Measurements from ENCODE around the gene TMEM242.
A peak's percentile ranks its signal among the peaks of the same experiment; 100 is the strongest.

TMEM242 gene

GRCh38 chr6:157323255-157323965 is at the start of gene TMEM242:
Gene TMEM242 (minus strand): TSS chr6:157323519. CDS start chr6:157323499, 20 bp downstream.
- TF ChIP-seq GATA3 (IDR thresholded peaks at IDR 0.05; ENCODE audit: low read depth, low read length) (no peak), GATA2 (IDR thresholded peaks at IDR 0.05; ENCODE audit: low read depth, low read length) (peak; percentile 26; the same call in 1 of the 2 replicates)

GRCh38 chr6:157372501-157373280 is 49.4 kb upstream of the TMEM242 start:
- TF ChIP-seq GATA2 (IDR thresholded peaks at IDR 0.05; ENCODE audit: low read depth, low read length) (no peak), GATA3 (IDR thresholded peaks at IDR 0.05; ENCODE audit: low read depth, low read length) (no peak)

- TF ChIP-seq GATA2 (IDR thresholded peaks at IDR 0.05; ENCODE audit: low read depth, low read length): no peak
- TF ChIP-seq GATA3 (IDR thresholded peaks at IDR 0.05; ENCODE audit: low read depth, low read length): no peak
Observed at GRCh38 chr6:157370755-157371154, 47.4 kb upstream of the TMEM242 start.

GRCh38 chr6:157368359-157369049 is 45.2 kb upstream of the TMEM242 start:
- TF ChIP-seq GATA3 (IDR thresholded peaks at IDR 0.05; ENCODE audit: low read depth, low read length) (no peak), GATA2 (IDR thresholded peaks at IDR 0.05; ENCODE audit: low read depth, low read length) (no peak)

- TF ChIP-seq GATA2 (IDR thresholded peaks at IDR 0.05; ENCODE audit: low read depth, low read length) (no peak), GATA3 (IDR thresholded peaks at IDR 0.05; ENCODE audit: low read depth, low read length) (no peak)
Observed at GRCh38 chr6:157366648-157367047, 43.3 kb upstream of the TMEM242 start.

- TF ChIP-seq GATA2 (IDR thresholded peaks at IDR 0.05; ENCODE audit: low read depth, low read length) (no peak), GATA3 (IDR thresholded peaks at IDR 0.05; ENCODE audit: low read depth, low read length) (no peak)
Observed at GRCh38 chr6:157364705-157365104, 41.4 kb upstream of the TMEM242 start.

- TF ChIP-seq GATA2 (IDR thresholded peaks at IDR 0.05; ENCODE audit: low read depth, low read length): no peak
- TF ChIP-seq GATA3 (IDR thresholded peaks at IDR 0.05; ENCODE audit: low read depth, low read length): no peak
Observed at GRCh38 chr6:157361886-157362285, 38.6 kb upstream of the TMEM242 start.

- TF ChIP-seq GATA2 (IDR thresholded peaks at IDR 0.05; ENCODE audit: low read depth, low read length): no peak
- no peak for TF ChIP-seq GATA3 (IDR thresholded peaks at IDR 0.05; ENCODE audit: low read depth, low read length)
Observed at GRCh38 chr6:157358287-157358686, 35.0 kb upstream of the TMEM242 start.

- TF ChIP-seq GATA2 (IDR thresholded peaks at IDR 0.05; ENCODE audit: low read depth, low read length): no peak; the same call in 1 of the 2 replicates
- TF ChIP-seq GATA3 (IDR thresholded peaks at IDR 0.05; ENCODE audit: low read depth, low read length): 0 out of 2 replicates have a peak, but pooled peaks have one; percentile 15
Observed at GRCh38 chr6:157346373-157346772, 23.1 kb upstream of the TMEM242 start.

- TF ChIP-seq GATA3 (IDR thresholded peaks at IDR 0.05; ENCODE audit: low read depth, low read length) (no peak), GATA2 (IDR thresholded peaks at IDR 0.05; ENCODE audit: low read depth, low read length) (no peak)
Observed at GRCh38 chr6:157343732-157344131, 20.4 kb upstream of the TMEM242 start.

GRCh38 chr6:157339432-157339831 is 16.1 kb upstream of the TMEM242 start:
- no peak for TF ChIP-seq GATA2 (IDR thresholded peaks at IDR 0.05; ENCODE audit: low read depth, low read length)
- TF ChIP-seq GATA3 (IDR thresholded peaks at IDR 0.05; ENCODE audit: low read depth, low read length): no peak

GRCh38 chr6:157337751-157338150 is 14.4 kb upstream of the TMEM242 start:
- TF ChIP-seq GATA2 (IDR thresholded peaks at IDR 0.05; ENCODE audit: low read depth, low read length) (no peak), GATA3 (IDR thresholded peaks at IDR 0.05; ENCODE audit: low read depth, low read length) (no peak)

- TF ChIP-seq GATA2 (IDR thresholded peaks at IDR 0.05; ENCODE audit: low read depth, low read length) (no peak), GATA3 (IDR thresholded peaks at IDR 0.05; ENCODE audit: low read depth, low read length) (no peak)
Observed at GRCh38 chr6:157335829-157336228, 12.5 kb upstream of the TMEM242 start.

GRCh38 chr6:157333956-157334355 is 10.6 kb upstream of the TMEM242 start:
- TF ChIP-seq GATA2 (IDR thresholded peaks at IDR 0.05; ENCODE audit: low read depth, low read length): no peak
- no peak for TF ChIP-seq GATA3 (IDR thresholded peaks at IDR 0.05; ENCODE audit: low read depth, low read length)
